Bone marrow (tissue), 2 donors: Measurements from ENCODE around the gene UNC5B.
"Not testable (repeated sequence)": the region's sequence is repeated elsewhere in the genome, so short reads cannot be mapped to it uniquely, and the experiment has no call there.

Experiments used
- DNase-seq, 2 donors: peaks; one replicate each; lab custom pipeline; 2025; lab: John Stamatoyannopoulos, UW

UNC5B gene

GRCh38 chr10:71283410-71283809, 71.0 kb downstream of the UNC5B start:
- DNase-seq: no peak

- no peak for DNase-seq
These were observed 71.5 kb downstream of the UNC5B start for GRCh38 chr10:71283876-71284275.

- no peak for DNase-seq
These were observed 72.3 kb downstream of the UNC5B start for GRCh38 chr10:71284544-71285179.

GRCh38 chr10:71285180-71285545, 72.8 kb downstream of the UNC5B start:
- DNase-seq: no peak

GRCh38 chr10:71285986-71286385, 73.6 kb downstream of the UNC5B start:
- no peak for DNase-seq

GRCh38 chr10:71286521-71287294, 74.3 kb downstream of the UNC5B start:
- no peak for DNase-seq

GRCh38 chr10:71287456-71287855, 75.1 kb downstream of the UNC5B start:
- DNase-seq: no peak

- no peak for DNase-seq
These were observed 76.1 kb downstream of the UNC5B start for GRCh38 chr10:71288461-71288860.

- DNase-seq: peak in 1 of 2 donors; percentile 35
These were observed 77.2 kb downstream of the UNC5B start for GRCh38 chr10:71289421-71290130.

GRCh38 chr10:71290331-71290730, 78.0 kb downstream of the UNC5B start:
- no peak for DNase-seq

- no peak for DNase-seq
These were observed 78.6 kb downstream of the UNC5B start for GRCh38 chr10:71290806-71291527.

GRCh38 chr10:71291528-71291900, 79.1 kb downstream of the UNC5B start:
- no peak for DNase-seq

GRCh38 chr10:71292624-71293445, 80.5 kb downstream of the UNC5B start:
- DNase-seq: no peak

GRCh38 chr10:71293446-71294084, 81.2 kb downstream of the UNC5B start:
- DNase-seq: no peak

GRCh38 chr10:71294091-71294561, 81.8 kb downstream of the UNC5B start:
- DNase-seq: no peak

- no peak for DNase-seq
These were observed 82.5 kb downstream of the UNC5B start for GRCh38 chr10:71294856-71295255.

GRCh38 chr10:71295641-71296040, 83.3 kb downstream of the UNC5B start:
- DNase-seq: no peak

GRCh38 chr10:71296086-71296485, 83.7 kb downstream of the UNC5B start:
- DNase-seq: no peak

GRCh38 chr10:71296811-71297210, 84.4 kb downstream of the UNC5B start:
- DNase-seq: not testable (repeated sequence)

GRCh38 chr10:71297343-71297742, 85.0 kb downstream of the UNC5B start:
- DNase-seq: no peak
